ENCODE data around the gene SUPT7L. TPM values are rescaled to one million over a fixed set of nuclear protein-coding genes. Genes with fewer than 3 reads are reported as not detected.
"Not testable (repeated sequence)": the region's sequence is repeated elsewhere in the genome, so short reads cannot be mapped to it uniquely, and the experiment has no call there.

SUPT7L gene
- total RNA-seq, 1 donor from 2014 or later, result 29.7 TPM

GRCh38 chr2:27683390-27684071 lies 20.1 kb upstream of the SUPT7L start:
- H3K27ac ChIP-seq (replicated peaks), result no peak overlapping the region
- no peaks in the 10 kb centered on the region for H3K9me3 ChIP-seq (replicated peaks)
- H3K4me3 ChIP-seq, result no peak overlapping the region
- TF ChIP-seq CTCF (IDR thresholded peaks at IDR 0.05; ENCODE audit: borderline replicate concordance), result peak; percentile 96
- H3K4me1 ChIP-seq, result peaks cover 8% of the 10 kb centered on the region
- H3K27me3 ChIP-seq (ENCODE audit: low read depth), result no peaks in the 10 kb centered on the region
- intact Hi-C loops (cut with micrococcal nuclease), result no loop called here
- peaks cover 77% of the 10 kb centered on the region for H3K36me3 ChIP-seq
- peak; percentile 39 for DNase-seq

- intact Hi-C loops (cut with micrococcal nuclease); H3K27ac ChIP-seq (replicated peaks); H3K4me3 ChIP-seq: not testable (repeated sequence)
These were observed 18.9 kb upstream of the SUPT7L start for GRCh38 chr2:27682334-27682771.

GRCh38 chr2:27681841-27682240 lies 18.4 kb upstream of the SUPT7L start:
- TF ChIP-seq CTCF (IDR thresholded peaks at IDR 0.05; ENCODE audit: borderline replicate concordance), result no peak
- intact Hi-C loops (cut with micrococcal nuclease), result no loop called here
- no peak overlapping the region for H3K4me3 ChIP-seq

More at GRCh38 chr2:27682334-27682771, 18.9 kb upstream of the SUPT7L start:
- H3K4me1 ChIP-seq; DNase-seq; H3K9me3 ChIP-seq (replicated peaks); H3K27me3 ChIP-seq (ENCODE audit: low read depth): not testable (repeated sequence)
- H3K36me3 ChIP-seq, result peaks cover 77% of the 10 kb centered on the region

GRCh38 chr2:27680571-27680970 lies 17.2 kb upstream of the SUPT7L start:
- no peak for DNase-seq
- Histone ChIP-seq H3K4me1 (peaks cover 8% of the 10 kb centered on the region), H3K27ac (replicated peaks) (no peak overlapping the region), H3K9me3 (replicated peaks) (no peaks in the 10 kb centered on the region), H3K36me3 (peaks cover 77% of the 10 kb centered on the region), H3K4me3 (no peak overlapping the region), H3K27me3 (ENCODE audit: low read depth) (no peaks in the 10 kb centered on the region)
- intact Hi-C loops (cut with micrococcal nuclease), result no loop called here
- TF ChIP-seq CTCF (IDR thresholded peaks at IDR 0.05; ENCODE audit: borderline replicate concordance), result no peak

More at GRCh38 chr2:27681841-27682240, 18.4 kb upstream of the SUPT7L start:
- peaks cover 77% of the 10 kb centered on the region for H3K36me3 ChIP-seq
- peaks cover 8% of the 10 kb centered on the region for H3K4me1 ChIP-seq
- no peak overlapping the region for H3K27ac ChIP-seq (replicated peaks)
- DNase-seq, result no peak
- H3K9me3 ChIP-seq (replicated peaks), result no peaks in the 10 kb centered on the region
- H3K27me3 ChIP-seq (ENCODE audit: low read depth), result no peaks in the 10 kb centered on the region

GRCh38 chr2:27672723-27673486 lies 9.5 kb upstream of the SUPT7L start:
- H3K27ac ChIP-seq (replicated peaks), result peak overlapping the region; percentile 62
- peaks cover 13% of the 10 kb centered on the region for H3K4me1 ChIP-seq
- no peak for DNase-seq
- no peak for TF ChIP-seq CTCF (IDR thresholded peaks at IDR 0.05; ENCODE audit: borderline replicate concordance)
- intact Hi-C loops (cut with micrococcal nuclease), result no loop called here
- H3K4me3 ChIP-seq, result no peak overlapping the region
- H3K36me3 ChIP-seq, result peaks cover 84% of the 10 kb centered on the region
- H3K9me3 ChIP-seq (replicated peaks), result no peaks in the 10 kb centered on the region
- no peaks in the 10 kb centered on the region for H3K27me3 ChIP-seq (ENCODE audit: low read depth)

- no peaks in the 10 kb centered on the region for H3K27me3 ChIP-seq (ENCODE audit: low read depth)
- no peaks in the 10 kb centered on the region for H3K9me3 ChIP-seq (replicated peaks)
- no peak for DNase-seq
- no peak overlapping the region for H3K4me3 ChIP-seq
- no peak overlapping the region for H3K27ac ChIP-seq (replicated peaks)
- H3K36me3 ChIP-seq, result peaks cover 83% of the 10 kb centered on the region
- intact Hi-C loops (cut with micrococcal nuclease), result no loop called here
- peaks cover 13% of the 10 kb centered on the region for H3K4me1 ChIP-seq
- TF ChIP-seq CTCF (IDR thresholded peaks at IDR 0.05; ENCODE audit: borderline replicate concordance), result no peak
These were observed 7.8 kb upstream of the SUPT7L start for GRCh38 chr2:27671235-27671634.

Data from left ventricle myocardium inferior (tissue), 1 donor.